HepG2 (cell line): ENCODE data around the gene CAT. TPM values are rescaled to one million over a fixed set of nuclear protein-coding genes. Genes with fewer than 3 reads are reported as not detected.
A peak's percentile ranks its signal among the peaks of the same experiment; 100 is the strongest.

Experiments used
- ATAC-seq: fragments of 200-7000 bp; cut with Tn5 transposase; 3 replicates; pipeline ENCODE4 v1.9.1; 2020; ENCODE audit warnings: mild to moderate bottlenecking, moderate library complexity
- BruUV-seq: library from RNA; stranded (reverse); fragments of 400-500 nt; replicated peaks from 2 replicates; lab custom pipeline; 2021; lab: Mats Ljungman, UMichigan
- CTCF ChIA-PET: fragments of 300-600 bp; formaldehyde crosslinking; extraction: SDS; loops from one replicate; lab custom pipeline; 2021; ENCODE audit warnings: low total read pairs, inconsistent platforms, low intra/inter-chr PET ratio; lab: Yijun Ruan, JAX
- POLR2A ChIA-PET: fragments of 350-600 bp; sonication (Branson Sonifier 250); formaldehyde crosslinking; loops from one replicate; lab custom pipeline; 2020; ENCODE audit warnings: antibody characterized with exemption, inconsistent platforms; lab: Yijun Ruan, JAX
- DNase-seq: peaks from one replicate; pipeline ENCODE4 v3.0.0-alpha.2; 2015; ENCODE audit warnings: low spot score
- FAIRE-seq: peaks from 3 replicates; lab custom pipeline; 2011; peaks lifted over from hg19 to GRCh38; lab: Jason Lieb, UNC
- H2AFZ ChIP-seq: one replicate; pipeline ENCODE4 v1.6.1; 2011; ENCODE audit warnings: low read length, inconsistent platforms
- H3K27ac ChIP-seq: fragments of 300-600 bp; 3 replicates; pipeline ENCODE4 v1.8.0; 2011; ENCODE audit warnings: mixed run types, mild to moderate bottlenecking, mixed read lengths, low read length, inconsistent platforms; ENCODE audit not compliant: insufficient read depth; ENCODE audit errors: extremely low read length
- H3K27me3 ChIP-seq, 2 experiments: fragments of 200-600 bp in 1 of 2; 2 replicates in 1 of 2; 3 replicates in 1 of 2; pipeline versions ENCODE4 v1.6.0 to v1.8.0; 2011; ENCODE audit warnings: low read length in 2 of 2, mild to moderate bottlenecking in 2 of 2, moderate library complexity in 2 of 2, inconsistent platforms in 1 of 2; ENCODE audit not compliant: insufficient read depth in 2 of 2, control insufficient read depth in 1 of 2
- H3K36me3 ChIP-seq, 2 experiments: fragments of 200-600 bp in 1 of 2; replicated peaks in 1 of 2; 2 replicates in 1 of 2; 3 replicates in 1 of 2; pipeline versions ENCODE4 v1.5.1 to v1.8.0; 2011; ENCODE audit warnings: low read length in 2 of 2, inconsistent platforms in 1 of 2; ENCODE audit not compliant: insufficient read depth in 2 of 2, control insufficient read depth in 1 of 2
- H3K4me1 ChIP-seq: 2 replicates; pipeline ENCODE4 v1.5.1; 2012; ENCODE audit warnings: low read length, inconsistent platforms; ENCODE audit not compliant: insufficient read depth
- H3K4me2 ChIP-seq: 2 replicates; pipeline ENCODE4 v1.6.0; 2011; ENCODE audit warnings: low read depth, low read length, inconsistent platforms
- H3K4me3 ChIP-seq, 3 experiments: fragments of 200-600 bp in 1 of 3; sonication (generic), shearing (Covaris generic) in 1 of 3; replicated peaks in 1 of 3; 2 replicates each; pipeline ENCODE4 v1.5.1; 2011 to 2016; ENCODE audit warnings: low read length in 3 of 3, inconsistent platforms in 2 of 3, low read depth in 2 of 3, mild to moderate bottlenecking in 2 of 3, control low read depth in 1 of 3, mixed read lengths in 1 of 3; ENCODE audit not compliant: insufficient read depth in 1 of 3
- H3K79me2 ChIP-seq: one replicate; pipeline ENCODE4 v1.6.1; 2011; ENCODE audit warnings: low read length, inconsistent platforms; ENCODE audit not compliant: insufficient read depth
- H3K9ac ChIP-seq: 2 replicates; pipeline ENCODE4 v1.6.0; 2011; ENCODE audit warnings: mild to moderate bottlenecking, low read depth, low read length, inconsistent platforms; ENCODE audit not compliant: insufficient read depth
- H3K9me3 ChIP-seq: 2 replicates; pipeline ENCODE4 v1.5.1; 2012; ENCODE audit warnings: mild to moderate bottlenecking, low read length
- H4K20me1 ChIP-seq: 2 replicates; pipeline ENCODE4 v1.6.0; 2011; ENCODE audit warnings: inconsistent platforms, mild to moderate bottlenecking, low read length, moderate library complexity; ENCODE audit not compliant: insufficient read depth
- ARID4A ChIP-seq: sonication (generic); formaldehyde crosslinking; IDR thresholded peaks from 2 replicates; pipeline ENCODE4 v1.5.0; 2020; ENCODE audit warnings: mild to moderate bottlenecking, missing genetic modification reagents, borderline replicate concordance
- EP300 ChIP-seq, 3 experiments: sonication (generic) in 1 of 3; formaldehyde crosslinking in 1 of 3; IDR thresholded peaks; 2 replicates each; pipeline versions ENCODE4 v1.5.1 to v1.6.1; 2011 to 2020; ENCODE audit warnings: low read depth in 2 of 3, low read length in 2 of 3, borderline replicate concordance in 1 of 3, improper control_type of control experiment in 1 of 3, mild to moderate bottlenecking in 1 of 3, missing genetic modification reagents in 1 of 3, moderate library complexity in 1 of 3
- POLR2G ChIP-seq: fragments of 200-400 bp; formaldehyde crosslinking; IDR thresholded peaks from 2 replicates; pipeline ENCODE4 v1.6.1; 2018; ENCODE audit warnings: mild to moderate bottlenecking, low read depth, low read length, moderate library complexity
- UBTF ChIP-seq: sonication (generic); formaldehyde crosslinking; IDR thresholded peaks from 2 replicates; pipeline ENCODE4 v1.4.0; 2020; ENCODE audit warnings: mild to moderate bottlenecking, missing genetic modification reagents
- ZNF768 ChIP-seq: sonication (generic); formaldehyde crosslinking; IDR thresholded peaks from 2 replicates; pipeline ENCODE4 v1.4.0; 2020; ENCODE audit warnings: missing genetic modification reagents
- ZSCAN31 ChIP-seq: sonication (generic); formaldehyde crosslinking; IDR thresholded peaks from 2 replicates; pipeline ENCODE4 v1.5.0; 2020; ENCODE audit warnings: low read depth, mild to moderate bottlenecking, missing genetic modification reagents
- WGBS: methylation state at CpG from one replicate; pipeline ENCODE4 v1.1.6; 2017; ENCODE audit warnings: low lambda C conversion rate; 5-methylcytosine and 5-hydroxymethylcytosine counted together
- in situ Hi-C: cut with HindIII; loops from 2 replicates; pipeline ENCODE4 v1.10.0; 2017; ENCODE audit warnings: low pct_unique_long_range_greater_than_20kb; ENCODE audit not compliant: extremely low pct_ligation_motif_present
- intact Hi-C: fragments of 100-400 bp; cut with micrococcal nuclease; formaldehyde crosslinking; loops from one replicate; pipeline ENCODE4 v1.10.0; 2022; ENCODE audit not compliant: unreplicated experiment
- polyA plus RNA-seq, 8 experiments: library from polyadenylated mRNA; depleted of rRNA in 3 of 8; stranded (reverse) in 7 of 8; unstranded in 1 of 8; fragments of >200 nt; fragmentation: Illumina TruSeq in 4 of 8; extraction: Trizol in 4 of 8; gene quantifications; 2 replicates each; pipeline versions ENCODE4 v1.2.1 to v1.2.3, GENCODE V29; 2011 to 2016; ENCODE audit warnings: low read depth in 4 of 8, missing spikeins in 1 of 8, mixed read lengths in 1 of 8; ENCODE audit not compliant: insufficient read depth in 1 of 8
- total RNA-seq, 5 experiments: library from RNA; depleted of rRNA; stranded (reverse); fragments of >200 nt; fragmentation: Illumina TruSeq; extraction: Trizol; gene quantifications; 2 replicates each; pipeline ENCODE4 v1.2.3, GENCODE V29; 2016; ENCODE audit warnings: low read depth in 1 of 5

Gene CAT
- total and polyA plus RNA-seq, 2 of the 13 experiments (the other 11 are each of a cell fraction or from before 2014, with no cell fraction given), result 107 to 136 TPM

DNA sequence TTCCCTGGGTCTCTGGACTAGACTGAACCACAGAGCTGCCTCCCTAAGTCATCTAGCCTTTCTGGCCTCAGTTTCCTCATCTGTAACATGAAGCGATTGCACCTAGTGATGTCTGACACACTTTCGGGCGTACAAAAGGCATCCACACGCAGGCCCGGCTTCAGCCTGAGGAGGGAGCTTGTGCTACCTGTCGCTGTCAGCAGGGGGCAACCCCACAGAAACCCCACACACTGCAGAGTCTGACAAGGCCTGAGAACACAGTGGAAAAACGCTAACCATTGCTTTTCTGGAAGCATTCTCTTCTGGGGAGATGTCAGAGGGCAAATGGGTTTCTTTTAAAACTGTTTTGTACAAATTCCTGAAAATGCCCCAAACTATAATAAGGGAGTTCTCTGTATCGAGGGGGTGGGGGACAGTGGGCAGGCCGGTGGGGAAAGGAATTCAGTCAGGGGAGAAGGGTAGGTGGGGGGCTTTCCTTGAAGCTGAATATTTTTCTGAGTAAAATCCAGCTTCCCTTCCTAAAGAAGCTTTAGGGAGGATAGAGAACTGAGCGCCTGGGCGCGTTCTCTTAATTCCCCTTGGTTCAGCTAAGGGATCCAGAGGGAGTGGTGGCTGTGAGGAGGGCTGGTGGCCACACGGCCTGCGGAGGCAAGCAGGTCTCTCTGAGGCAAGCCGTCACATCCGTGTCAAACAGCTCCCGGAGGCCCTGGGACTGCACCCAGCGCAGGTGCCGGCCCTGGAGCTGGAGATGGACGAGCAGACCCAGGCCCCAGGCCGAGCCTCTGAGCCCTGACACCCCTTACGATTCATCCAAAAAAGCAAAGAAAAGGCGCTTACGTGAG, 74.3 kb downstream of the CAT start (continued):
- TF ChIP-seq EP300 (IDR thresholded peaks at IDR 0.05; ENCODE audit: low read depth in 2 of 2, low read length in 2 of 2) (peak in 1 of 2 experiments; percentile 33; a peak in 1 of 4 replicates), EP300 (CRISPR knock-in tag; IDR thresholded peaks at IDR 0.05; ENCODE audit: borderline replicate concordance) (no peak), ARID4A (peak; percentile 34; the same call in 1 of the 2 replicates)

DNA sequence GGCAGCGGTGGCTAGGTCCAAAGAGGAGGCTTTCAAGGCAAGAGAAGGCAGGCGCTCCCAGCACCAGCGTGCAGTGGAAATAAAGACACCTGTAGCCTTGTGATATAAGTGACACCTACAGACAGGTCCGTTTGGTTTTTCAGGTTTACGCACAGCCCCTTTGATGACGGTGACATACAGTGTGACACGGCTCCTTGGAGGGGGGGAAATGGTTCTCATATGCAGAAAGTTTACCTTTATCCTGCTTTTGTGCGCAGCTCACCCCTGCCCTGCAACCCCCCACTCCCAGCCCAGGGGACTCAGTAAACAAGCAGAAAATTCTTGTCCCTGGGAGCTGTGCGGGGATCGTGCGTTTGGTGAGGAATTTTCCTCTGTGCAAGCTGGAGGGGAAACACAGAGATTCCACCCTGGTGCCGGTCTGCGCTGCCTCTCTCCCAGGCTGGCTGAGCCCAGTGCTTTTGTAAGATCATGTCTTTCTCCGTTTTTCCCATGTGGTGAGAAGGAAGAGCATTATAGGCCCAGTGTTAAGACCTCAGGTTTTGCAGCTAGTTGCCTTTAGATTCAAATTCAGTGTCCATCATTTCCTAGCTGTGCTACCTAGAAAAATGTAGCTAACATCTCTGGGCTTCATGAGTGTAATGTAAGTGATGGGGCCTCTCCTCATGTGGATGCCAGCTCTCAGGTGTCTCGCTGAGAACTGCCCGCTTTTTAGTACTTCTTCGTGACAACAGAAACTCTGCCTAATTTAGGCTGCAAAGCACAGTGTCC, 75.1 kb downstream of the CAT start, which contains the start of gene ELF5:
Gene ELF5 (minus strand): TSS at position 113 of the 768 bp plus-strand sequence. CDS start 8,045 bp downstream, outside the sequence.
- Histone ChIP-seq H3K27ac (no peak within 1 kb of the TSS), H3K9me3 (no peaks in the 10 kb centered on the region), H3K4me3 (peak within 1 kb of the TSS; percentile 22 to 58 (median 32); a peak in 5 of 6 replicates), H3K9ac (peak within 1 kb of the TSS; percentile 9; the same call in 1 of the 2 replicates), H3K79me2 (no peaks in the 10 kb centered on the region), H2AFZ (no peak within 1 kb of the TSS), H3K4me1 (peaks cover 44% of the 10 kb centered on the region), H3K36me3 (no peaks in the 10 kb centered on the region), H3K4me2 (peak within 1 kb of the TSS; percentile 81), H4K20me1 (no peaks in the 10 kb centered on the region), H3K27me3 (no peaks in the 10 kb centered on the region; a peak in 1 of 5 replicates)
- intact Hi-C loops (loop anchor here (1.0 to 5.0 kb wide), 4 partner anchors 33 to 385 kb away; no protein-coding TSS in a partner anchor), in situ Hi-C loops (loop anchor here (5.0 kb wide), 1 partner anchor 378 kb away; no protein-coding TSS in a partner anchor)
- peak; percentile 71 for ATAC-seq
- DNase-seq, result no peak
- 34% methylated on average over 12 of the region's 17 CpGs for WGBS
- no peak for FAIRE-seq
- ChIA-PET CTCF (interaction anchor here (1.6 to 2.0 kb wide), 2 partner anchors 377 to 385 kb away, joined by 17 to 19 read pairs; no protein-coding TSS in a partner anchor), POLR2A (interaction anchor here (0.7 to 2.0 kb wide), 5 partner anchors 11 to 140 kb away, joined by 3 to 6 read pairs (median 5); no protein-coding TSS in a partner anchor)
- no TSS peak for BruUV-seq
- TF ChIP-seq POLR2G (0 out of 2 replicates have a peak, but pooled peaks have one; percentile 27), UBTF (CRISPR knock-in tag) (0 out of 2 replicates have a peak, but pooled peaks have one; percentile 4), ZSCAN31 (CRISPR knock-in tag) (0 out of 2 replicates have a peak, but pooled peaks have one; percentile 20), ZNF768 (peak; percentile 72)
